Measurements from ENCODE around the gene GLB1L. TPM values are rescaled to one million over a fixed set of nuclear protein-coding genes. Genes with fewer than 3 reads are reported as not detected.

GLB1L gene
- total RNA-seq, 1 experiment from 2014 or later, result 6.9 TPM

DNA sequence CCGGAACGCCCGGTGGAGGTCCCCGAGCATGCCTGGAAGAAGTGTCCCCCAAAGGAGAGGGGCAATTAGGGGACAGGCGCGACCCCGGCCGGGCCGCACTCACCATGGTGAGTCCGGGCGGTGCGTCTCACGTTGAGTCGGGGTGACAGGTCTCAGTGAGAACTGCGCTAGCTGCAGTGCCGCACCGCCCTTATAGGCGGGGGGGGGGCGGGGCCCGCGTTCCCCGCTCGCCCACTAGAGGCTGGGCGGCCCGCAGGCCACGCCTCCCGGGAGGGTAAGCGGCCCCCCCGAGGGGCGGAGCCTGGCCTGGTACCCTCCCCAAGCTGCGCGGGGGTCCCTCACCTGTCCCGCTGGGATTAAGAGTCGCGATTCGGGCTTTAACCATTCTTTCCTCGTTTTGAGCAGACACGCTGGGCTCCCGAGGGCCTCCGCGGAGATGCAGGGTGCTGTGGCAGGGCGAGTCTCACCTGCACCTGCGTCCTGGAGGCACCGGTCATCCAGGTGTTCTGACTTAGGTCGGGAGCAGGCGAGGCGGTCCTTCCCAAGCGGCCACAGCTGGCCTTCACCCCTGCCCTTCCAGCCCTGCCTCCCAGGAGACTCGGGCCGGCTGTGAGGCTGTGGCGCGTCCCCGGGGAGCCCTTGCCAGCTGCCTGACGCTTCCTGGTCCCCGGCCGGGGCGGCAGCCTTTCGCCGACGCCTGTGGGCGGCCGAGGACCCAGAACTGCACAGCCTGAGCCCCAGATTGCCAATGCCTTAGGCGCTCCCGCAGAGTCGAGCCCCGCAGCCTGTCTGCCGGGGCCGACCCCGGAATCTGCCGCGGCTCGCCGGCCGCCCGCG is 8.7 kb upstream of the GLB1L start, which contains the start of gene TUBA4A:
Gene TUBA4A (minus strand): TSS at position 166 of the 837 bp plus-strand sequence. CDS start 60 bp downstream, at position 106.
- intact Hi-C loops (cut with micrococcal nuclease; ENCODE audit: unreplicated experiment), result no loop called here

GRCh38 chr2:219252900-219253752 is 7.9 kb upstream of the GLB1L start, which contains the start of gene TUBA4B:
Gene TUBA4B (plus strand): TSS chr2:219253243. CDS start chr2:219253408, 165 bp downstream.
- DNase-seq (ENCODE audit: low spot score), result no peak
- TF ChIP-seq, protein P1, sequence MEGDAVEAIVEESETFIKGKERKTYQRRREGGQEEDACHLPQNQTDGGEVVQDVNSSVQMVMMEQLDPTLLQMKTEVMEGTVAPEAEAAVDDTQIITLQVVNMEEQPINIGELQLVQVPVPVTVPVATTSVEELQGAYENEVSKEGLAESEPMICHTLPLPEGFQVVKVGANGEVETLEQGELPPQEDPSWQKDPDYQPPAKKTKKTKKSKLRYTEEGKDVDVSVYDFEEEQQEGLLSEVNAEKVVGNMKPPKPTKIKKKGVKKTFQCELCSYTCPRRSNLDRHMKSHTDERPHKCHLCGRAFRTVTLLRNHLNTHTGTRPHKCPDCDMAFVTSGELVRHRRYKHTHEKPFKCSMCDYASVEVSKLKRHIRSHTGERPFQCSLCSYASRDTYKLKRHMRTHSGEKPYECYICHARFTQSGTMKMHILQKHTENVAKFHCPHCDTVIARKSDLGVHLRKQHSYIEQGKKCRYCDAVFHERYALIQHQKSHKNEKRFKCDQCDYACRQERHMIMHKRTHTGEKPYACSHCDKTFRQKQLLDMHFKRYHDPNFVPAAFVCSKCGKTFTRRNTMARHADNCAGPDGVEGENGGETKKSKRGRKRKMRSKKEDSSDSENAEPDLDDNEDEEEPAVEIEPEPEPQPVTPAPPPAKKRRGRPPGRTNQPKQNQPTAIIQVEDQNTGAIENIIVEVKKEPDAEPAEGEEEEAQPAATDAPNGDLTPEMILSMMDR (conservative IDR thresholded peaks at IDR 0.05; ENCODE audit: low read depth, low read length), result no peak
- no peak for TF ChIP-seq EZH2 (IDR thresholded peaks at IDR 0.05; ENCODE audit: borderline replicate concordance, low read depth, low read length, poor library complexity, severe bottlenecking)
- intact Hi-C loops (cut with micrococcal nuclease; ENCODE audit: unreplicated experiment), result no loop called here
- BruUV-seq (replicated peaks), result no TSS peak
- peak within 1 kb of the TSS; percentile 71 for H3K4me3 ChIP-seq (ENCODE audit: low read depth, low read length, poor library complexity, severe bottlenecking)
- peaks cover 5% of the 10 kb centered on the region for H3K36me3 ChIP-seq (ENCODE audit: insufficient read depth, low read length, poor library complexity, severe bottlenecking)
- ChIA-PET CTCF (interaction anchor here (0.6 to 1.1 kb wide), 5 partner anchors 25 to 180 kb away, joined by 3 to 10 read pairs (median 6); no protein-coding TSS in a partner anchor), POLR2A (ENCODE audit: low non-redundant PET) (no interaction called here)
- H3K4me1 ChIP-seq (ENCODE audit: insufficient read depth, low read length, poor library complexity, severe bottlenecking), result peaks cover 37% of the 10 kb centered on the region
- peak within 1 kb of the TSS; percentile 62 for H3K27ac ChIP-seq (ENCODE audit: low read depth, low read length, poor library complexity, severe bottlenecking)
- peaks cover 22% of the 10 kb centered on the region for H3K27me3 ChIP-seq (replicated peaks; ENCODE audit: insufficient read depth, low read depth, low read length, poor library complexity)
- H3K9me3 ChIP-seq (ENCODE audit: low read depth, low read length, poor library complexity, severe bottlenecking), result no peaks in the 10 kb centered on the region

More for the DNA sequence above, 8.7 kb upstream of the GLB1L start, which contains the start of gene TUBA4A:
- TF ChIP-seq, protein P1 (conservative IDR thresholded peaks at IDR 0.05; ENCODE audit: low read depth, low read length), result no peak
- TF ChIP-seq EZH2 (IDR thresholded peaks at IDR 0.05; ENCODE audit: borderline replicate concordance, low read depth, low read length, poor library complexity, severe bottlenecking), result no peak
- H3K9me3 ChIP-seq (ENCODE audit: low read depth, low read length, poor library complexity, severe bottlenecking), result no peaks in the 10 kb centered on the region
- ChIA-PET CTCF (interaction anchor here (0.6 to 1.0 kb wide), 4 partner anchors 14 to 180 kb away, joined by 3 to 8 read pairs (median 4); no protein-coding TSS in a partner anchor), POLR2A (ENCODE audit: low non-redundant PET) (no interaction called here)
- H3K27me3 ChIP-seq (replicated peaks; ENCODE audit: insufficient read depth, low read depth, low read length, poor library complexity), result peaks cover 22% of the 10 kb centered on the region
- H3K4me3 ChIP-seq (ENCODE audit: low read depth, low read length, poor library complexity, severe bottlenecking), result peak within 1 kb of the TSS; percentile 71
- peaks cover 33% of the 10 kb centered on the region for H3K4me1 ChIP-seq (ENCODE audit: insufficient read depth, low read length, poor library complexity, severe bottlenecking)
- H3K36me3 ChIP-seq (ENCODE audit: insufficient read depth, low read length, poor library complexity, severe bottlenecking), result peaks cover 5% of the 10 kb centered on the region
- peak within 1 kb of the TSS; percentile 62 for H3K27ac ChIP-seq (ENCODE audit: low read depth, low read length, poor library complexity, severe bottlenecking)
- peak; percentile 86 for DNase-seq (ENCODE audit: low spot score)
- BruUV-seq (replicated peaks), result no TSS peak

GRCh38 chr2:219252570-219252899 is 7.3 kb upstream of the GLB1L start:
- TSS peak; percentile 41 for BruUV-seq (replicated peaks)
- CTCF ChIA-PET, result interaction anchor here (0.6 to 1.1 kb wide), 3 partner anchors 26 to 80 kb away, joined by 6 to 10 read pairs (median 8); no protein-coding TSS in a partner anchor
- POLR2A ChIA-PET (ENCODE audit: low non-redundant PET), result no interaction called here
- intact Hi-C loops (cut with micrococcal nuclease; ENCODE audit: unreplicated experiment), result no loop called here
- Histone ChIP-seq H3K4me1 (ENCODE audit: insufficient read depth, low read length, poor library complexity, severe bottlenecking) (peaks cover 37% of the 10 kb centered on the region), H3K36me3 (ENCODE audit: insufficient read depth, low read length, poor library complexity, severe bottlenecking) (peaks cover 5% of the 10 kb centered on the region), H3K27me3 (replicated peaks; ENCODE audit: insufficient read depth, low read depth, low read length, poor library complexity) (peaks cover 22% of the 10 kb centered on the region), H3K4me3 (ENCODE audit: low read depth, low read length, poor library complexity, severe bottlenecking) (peak overlapping the region; percentile 71), H3K9me3 (ENCODE audit: low read depth, low read length, poor library complexity, severe bottlenecking) (no peaks in the 10 kb centered on the region), H3K27ac (ENCODE audit: low read depth, low read length, poor library complexity, severe bottlenecking) (peak overlapping the region; percentile 62)
- DNase-seq (ENCODE audit: low spot score), result no peak
- TF ChIP-seq, protein P1 (conservative IDR thresholded peaks at IDR 0.05; ENCODE audit: low read depth, low read length), result no peak
- TF ChIP-seq EZH2 (IDR thresholded peaks at IDR 0.05; ENCODE audit: borderline replicate concordance, low read depth, low read length, poor library complexity, severe bottlenecking), result no peak
